Renal pelvis (tissue), 12 donors: ENCODE measurements around the gene NMU. TPM values are rescaled to one million over a fixed set of nuclear protein-coding genes. Genes with fewer than 3 reads are reported as not detected.
A peak's percentile ranks its signal among the peaks of the same experiment; 100 is the strongest.
"Not testable (repeated sequence)": the region's sequence is repeated elsewhere in the genome, so short reads cannot be mapped to it uniquely, and the experiment has no call there.

Experiments used
- DNase-seq: peaks from one replicate; pipeline ENCODE4 v3.0.0-alpha.2; 2013
- long read RNA-seq, 16 experiments: transcript quantifications; one replicate each; lab custom pipeline, GENCODE V29; 2026
- polyA plus RNA-seq, 3 donors: library from polyadenylated mRNA; unstranded; fragments of 120-200 nt; gene quantifications; one replicate each; pipeline ENCODE4 v1.2.1, GENCODE V29; 2013; ENCODE audit not compliant: insufficient read length in 3 of 3

The NMU gene
- 10 to 100 TPM; 10.4 to 12.1 (median 11.6) TPM for polyA plus RNA-seq
- long read RNA-seq, donor 1, partial matches to known transcripts = 0 of 3 reads
- long read RNA-seq, donor 1, other reads (novel, unspliced or antisense) = 0 of 3 reads
- long read RNA-seq, donor 2, partial matches to known transcripts = 0 of 3 reads
- long read RNA-seq, donor 2, other reads (novel, unspliced or antisense) = 0 of 3 reads
- long read RNA-seq, donor 3, transcript NMU-201 (10 exons, 816 nt) = major isoform, 5 of 5 reads
- long read RNA-seq, donor 3, partial matches to known transcripts = 0 of 5 reads
- long read RNA-seq, donor 3, other reads (novel, unspliced or antisense) = 0 of 5 reads
- long read RNA-seq, donor 4, partial matches to known transcripts = 0 of 2 reads
- long read RNA-seq, donor 4, other reads (novel, unspliced or antisense) = 0 of 2 reads
- long read RNA-seq, donor 5, partial matches to known transcripts = 0 of 3 reads
- long read RNA-seq, donor 5, other reads (novel, unspliced or antisense) = 0 of 3 reads
- long read RNA-seq, donor 6 = 0 reads
- long read RNA-seq, donor 7, partial matches to known transcripts = 0 of 5 reads
- long read RNA-seq, donor 7, other reads (novel, unspliced or antisense) = 0 of 5 reads
- long read RNA-seq, donor 8, partial matches to known transcripts = 0 of 4 reads
- long read RNA-seq, donor 8, other reads (novel, unspliced or antisense) = 0 of 4 reads
- long read RNA-seq, donor 9, partial matches to known transcripts = 0 of 6 reads
- long read RNA-seq, donor 9, other reads (novel, unspliced or antisense) = 0 of 6 reads
- long read RNA-seq, donor 10, partial matches to known transcripts = 0 of 4 reads
- long read RNA-seq, donor 10, other reads (novel, unspliced or antisense) = 0 of 4 reads
- long read RNA-seq, donor 11, transcript NMU-201 (10 exons, 816 nt) = major isoform, 5 of 6 reads
- long read RNA-seq, donor 11, partial matches to known transcripts = 0 of 6 reads
- long read RNA-seq, donor 11, other reads (novel, unspliced or antisense) = 0 of 6 reads
- long read RNA-seq, donor 12, transcript NMU-201 (10 exons, 816 nt) = major isoform, 12 of 12 reads
- long read RNA-seq, donor 12, partial matches to known transcripts = 0 of 12 reads
- long read RNA-seq, donor 12, other reads (novel, unspliced or antisense) = 0 of 12 reads
- long read RNA-seq, donor 13, partial matches to known transcripts = 0 of 2 reads
- long read RNA-seq, donor 13, other reads (novel, unspliced or antisense) = 0 of 2 reads
- long read RNA-seq, donor 14, transcript NMU-201 (10 exons, 816 nt) = major isoform, 5 of 6 reads
- long read RNA-seq, donor 14, partial matches to known transcripts = 0 of 6 reads
- long read RNA-seq, donor 14, other reads (novel, unspliced or antisense) = 0 of 6 reads
- long read RNA-seq, donor 15, partial matches to known transcripts = 0 of 4 reads
- long read RNA-seq, donor 15, other reads (novel, unspliced or antisense) = 0 of 4 reads
- long read RNA-seq, donor 16, transcript NMU-201 (10 exons, 816 nt) = major isoform, 6 of 6 reads
- long read RNA-seq, donor 16, partial matches to known transcripts = 0 of 6 reads
- long read RNA-seq, donor 16, other reads (novel, unspliced or antisense) = 0 of 6 reads

GRCh38 chr4:55635741-55636655 is at the start of gene NMU:
Gene NMU (minus strand): TSS chr4:55636298. CDS start chr4:55636192, 106 bp downstream.
- DNase-seq = peak; percentile 33

GRCh38 chr4:55684276-55684675 is 48.2 kb upstream of the NMU start:
- DNase-seq = no peak

- DNase-seq = not testable (repeated sequence)
These were observed 46.7 kb upstream of the NMU start for GRCh38 chr4:55682797-55683196.

- DNase-seq = no peak
These were observed 46.2 kb upstream of the NMU start for GRCh38 chr4:55682295-55682694.

GRCh38 chr4:55681430-55681829 is 45.3 kb upstream of the NMU start:
- no peak for DNase-seq

- DNase-seq = no peak
These were observed 39.2 kb upstream of the NMU start for GRCh38 chr4:55675196-55675793.

GRCh38 chr4:55673424-55673823 is 37.3 kb upstream of the NMU start:
- no peak for DNase-seq

GRCh38 chr4:55671667-55672066 is 35.6 kb upstream of the NMU start:
- no peak for DNase-seq

GRCh38 chr4:55670695-55671094 is 34.6 kb upstream of the NMU start:
- DNase-seq = no peak

- DNase-seq = no peak
These were observed 32.4 kb upstream of the NMU start for GRCh38 chr4:55668449-55668848.

- DNase-seq = no peak
These were observed 30.4 kb upstream of the NMU start for GRCh38 chr4:55666535-55666934.

GRCh38 chr4:55663145-55663544 is 27.0 kb upstream of the NMU start:
- no peak for DNase-seq

GRCh38 chr4:55661398-55662056 is 25.4 kb upstream of the NMU start:
- no peak for DNase-seq

GRCh38 chr4:55658657-55659056 is 22.6 kb upstream of the NMU start:
- DNase-seq = no peak

GRCh38 chr4:55654131-55654530 is 18.0 kb upstream of the NMU start:
- DNase-seq = no peak

- DNase-seq = no peak
These were observed 14.4 kb upstream of the NMU start for GRCh38 chr4:55650483-55650882.

- peak; percentile 54 for DNase-seq
These were observed 1.2 kb upstream of the NMU start for GRCh38 chr4:55637272-55637820.

- DNase-seq = peak; percentile 14
These were observed 530 bp upstream of the NMU start for GRCh38 chr4:55636656-55636999.

- peak; percentile 9 for DNase-seq
These were observed 816 bp downstream of the NMU start for GRCh38 chr4:55635282-55635681.
